ACC112 (cell line): ENCODE data around the gene RNU6-7.

Source experiments
- H2AFZ ChIP-seq: fragments of 200-600 bp; sonication (generic); one replicate; pipeline ENCODE4 v1.6.0; 2017; ENCODE audit warnings: antibody characterized with exemption, low read length; ENCODE audit not compliant: unreplicated experiment
- H3K27ac ChIP-seq: fragments of 200-600 bp; sonication (generic); 2 replicates; pipeline ENCODE4 v1.5.1; 2014; ENCODE audit warnings: low read depth, mild to moderate bottlenecking, antibody characterized with exemption, low read length, moderate library complexity
- H3K27me3 ChIP-seq: fragments of 200-600 bp; sonication (generic); 2 replicates; pipeline ENCODE4 v1.6.1; 2014; ENCODE audit warnings: mild to moderate bottlenecking, antibody characterized with exemption, low read length, moderate library complexity, mixed read lengths; ENCODE audit not compliant: insufficient read depth
- H3K36me3 ChIP-seq: fragments of 200-600 bp; sonication (generic); 2 replicates; pipeline ENCODE4 v1.6.1; 2016; ENCODE audit warnings: mild to moderate bottlenecking, antibody characterized with exemption, low read length, moderate library complexity, mixed read lengths; ENCODE audit not compliant: insufficient read depth
- H3K4me1 ChIP-seq: fragments of 200-600 bp; sonication (generic); one replicate; pipeline ENCODE4 v1.6.1; 2016; ENCODE audit warnings: low read length, mixed read lengths; ENCODE audit not compliant: insufficient read depth, unreplicated experiment, control insufficient read depth
- H3K4me3 ChIP-seq: fragments of 200-600 bp; sonication (generic); 2 replicates; pipeline ENCODE4 v1.5.1; 2014; ENCODE audit warnings: mild to moderate bottlenecking, low read depth, low read length
- H3K79me2 ChIP-seq: fragments of 200-600 bp; sonication (generic); one replicate; pipeline ENCODE4 v1.6.0; 2016; ENCODE audit warnings: low read length; ENCODE audit not compliant: control insufficient read depth, unreplicated experiment, insufficient read depth

RNU6-7 gene

GRCh38 chr14:32201816-32202490, at the start of gene RNU6-7:
TSS of gene RNU6-7 (plus strand) at chr14:32202045.
- Histone ChIP-seq H3K4me1 (peaks cover 11% of the 10 kb centered on the region), H3K27me3 (no peaks in the 10 kb centered on the region), H3K27ac (peak within 1 kb of the TSS; percentile 71), H3K36me3 (no peaks in the 10 kb centered on the region), H3K79me2 (no peaks in the 10 kb centered on the region), H2AFZ (peak within 1 kb of the TSS; percentile 78), H3K4me3 (peak within 1 kb of the TSS; percentile 89)

- no peaks in the 10 kb centered on the region for H3K36me3 ChIP-seq
- no peaks in the 10 kb centered on the region for H3K27me3 ChIP-seq
- no peak overlapping the region for H2AFZ ChIP-seq
- no peaks in the 10 kb centered on the region for H3K4me1 ChIP-seq
- no peaks in the 10 kb centered on the region for H3K79me2 ChIP-seq
- no peak overlapping the region for H3K27ac ChIP-seq
- H3K4me3 ChIP-seq, result no peak overlapping the region
Measured at GRCh38 chr14:32166029-32166428, 35.8 kb upstream of the RNU6-7 start.

GRCh38 chr14:32166924-32167323, 34.9 kb upstream of the RNU6-7 start:
- Histone ChIP-seq H2AFZ (no peak overlapping the region), H3K79me2 (no peaks in the 10 kb centered on the region), H3K4me1 (no peaks in the 10 kb centered on the region), H3K27ac (no peak overlapping the region), H3K27me3 (no peaks in the 10 kb centered on the region), H3K4me3 (no peak overlapping the region), H3K36me3 (no peaks in the 10 kb centered on the region)

GRCh38 chr14:32167907-32168306, 33.9 kb upstream of the RNU6-7 start:
- Histone ChIP-seq H3K79me2 (no peaks in the 10 kb centered on the region), H3K4me1 (no peaks in the 10 kb centered on the region), H3K27ac (no peak overlapping the region), H3K4me3 (no peak overlapping the region), H2AFZ (no peak overlapping the region), H3K36me3 (no peaks in the 10 kb centered on the region), H3K27me3 (no peaks in the 10 kb centered on the region)

GRCh38 chr14:32169191-32169590, 32.7 kb upstream of the RNU6-7 start:
- no peaks in the 10 kb centered on the region for H3K36me3 ChIP-seq
- H3K79me2 ChIP-seq, result no peaks in the 10 kb centered on the region

GRCh38 chr14:32171469-32171868, 30.4 kb upstream of the RNU6-7 start:
- Histone ChIP-seq H3K4me1 (no peaks in the 10 kb centered on the region), H3K27ac (no peak overlapping the region), H2AFZ (no peak overlapping the region), H3K4me3 (no peak overlapping the region), H3K36me3 (no peaks in the 10 kb centered on the region), H3K79me2 (no peaks in the 10 kb centered on the region), H3K27me3 (no peaks in the 10 kb centered on the region)

More at GRCh38 chr14:32169191-32169590, 32.7 kb upstream of the RNU6-7 start:
- no peak overlapping the region for H3K4me3 ChIP-seq
- H3K27ac ChIP-seq, result no peak overlapping the region
- H3K27me3 ChIP-seq, result no peaks in the 10 kb centered on the region
- no peak overlapping the region for H2AFZ ChIP-seq
- H3K4me1 ChIP-seq, result no peaks in the 10 kb centered on the region

GRCh38 chr14:32183151-32184058, 18.4 kb upstream of the RNU6-7 start:
- H3K79me2 ChIP-seq, result no peaks in the 10 kb centered on the region
- H3K27me3 ChIP-seq, result no peaks in the 10 kb centered on the region
- H3K4me1 ChIP-seq, result no peaks in the 10 kb centered on the region
- H3K4me3 ChIP-seq, result no peak overlapping the region
- H3K36me3 ChIP-seq, result no peaks in the 10 kb centered on the region
- no peak overlapping the region for H3K27ac ChIP-seq
- H2AFZ ChIP-seq, result no peak overlapping the region

- Histone ChIP-seq H2AFZ (no peak overlapping the region), H3K36me3 (no peaks in the 10 kb centered on the region), H3K27me3 (no peaks in the 10 kb centered on the region), H3K4me1 (no peaks in the 10 kb centered on the region), H3K79me2 (no peaks in the 10 kb centered on the region), H3K4me3 (no peak overlapping the region), H3K27ac (no peak overlapping the region)
Measured at GRCh38 chr14:32185097-32185496, 16.7 kb upstream of the RNU6-7 start.

GRCh38 chr14:32186248-32186647, 15.6 kb upstream of the RNU6-7 start:
- no peaks in the 10 kb centered on the region for H3K4me1 ChIP-seq
- H2AFZ ChIP-seq, result no peak overlapping the region
- no peak overlapping the region for H3K27ac ChIP-seq
- no peaks in the 10 kb centered on the region for H3K27me3 ChIP-seq
- no peaks in the 10 kb centered on the region for H3K36me3 ChIP-seq
- H3K4me3 ChIP-seq, result no peak overlapping the region
- H3K79me2 ChIP-seq, result no peaks in the 10 kb centered on the region

GRCh38 chr14:32189811-32190210, 12.0 kb upstream of the RNU6-7 start:
- no peak overlapping the region for H2AFZ ChIP-seq
- no peaks in the 10 kb centered on the region for H3K36me3 ChIP-seq
- H3K27ac ChIP-seq, result no peak overlapping the region
- H3K4me1 ChIP-seq, result no peaks in the 10 kb centered on the region
- no peaks in the 10 kb centered on the region for H3K27me3 ChIP-seq
- H3K4me3 ChIP-seq, result no peak overlapping the region
- no peaks in the 10 kb centered on the region for H3K79me2 ChIP-seq

- Histone ChIP-seq H2AFZ (no peak overlapping the region), H3K4me1 (no peaks in the 10 kb centered on the region), H3K27ac (no peak overlapping the region), H3K27me3 (no peaks in the 10 kb centered on the region), H3K4me3 (no peak overlapping the region), H3K79me2 (no peaks in the 10 kb centered on the region), H3K36me3 (no peaks in the 10 kb centered on the region)
Measured at GRCh38 chr14:32190673-32191072, 11.2 kb upstream of the RNU6-7 start.
